Ramos (cell line): Measurements from ENCODE around the gene SIX5.
"Not testable (repeated sequence)": the region's sequence is repeated elsewhere in the genome, so short reads cannot be mapped to it uniquely, and the experiment has no call there.

Source experiments
- in situ Hi-C: fragments of 300-500 bp; cut with MboI; formaldehyde crosslinking; loops from one replicate; pipeline ENCODE4 v1.14.3; 2022; ENCODE audit warnings: low sequenced_read_pairs; ENCODE audit not compliant: unreplicated experiment

Gene SIX5

GRCh38 chr19:45762870-45763631 is 6.0 kb downstream of the SIX5 start:
- in situ Hi-C loops: no loop called here

GRCh38 chr19:45761714-45762113 is 7.3 kb downstream of the SIX5 start:
- in situ Hi-C loops: no loop called here

GRCh38 chr19:45758921-45759320 is 10.1 kb downstream of the SIX5 start:
- in situ Hi-C loops: no loop called here

- in situ Hi-C loops: no loop called here
Observed at GRCh38 chr19:45757695-45758094, 11.4 kb downstream of the SIX5 start.

GRCh38 chr19:45754323-45754722 is 14.7 kb downstream of the SIX5 start:
- in situ Hi-C loops: no loop called here

- in situ Hi-C loops: no loop called here
Observed at GRCh38 chr19:45753548-45753947, 15.5 kb downstream of the SIX5 start.

- in situ Hi-C loops: no loop called here
Observed at GRCh38 chr19:45752639-45753038, 16.4 kb downstream of the SIX5 start.

GRCh38 chr19:45751483-45751882 is 17.6 kb downstream of the SIX5 start:
- in situ Hi-C loops: not testable (repeated sequence)

GRCh38 chr19:45747513-45747912 is 21.5 kb downstream of the SIX5 start:
- in situ Hi-C loops: no loop called here

GRCh38 chr19:45746866-45747265 is 22.2 kb downstream of the SIX5 start:
- in situ Hi-C loops: no loop called here

GRCh38 chr19:45745606-45746005 is 23.4 kb downstream of the SIX5 start:
- in situ Hi-C loops: no loop called here

- in situ Hi-C loops: no loop called here
Observed at GRCh38 chr19:45742969-45743368, 26.1 kb downstream of the SIX5 start.

GRCh38 chr19:45739498-45740439 is 29.3 kb downstream of the SIX5 start:
- in situ Hi-C loops: no loop called here

- in situ Hi-C loops: no loop called here
Observed at GRCh38 chr19:45733160-45733810, 35.8 kb downstream of the SIX5 start, which contains the start of gene MEIOSIN. TSS of gene MEIOSIN (plus strand) at chr19:45733439. CDS start at chr19:45735377, 1,938 bp downstream.

GRCh38 chr19:45730368-45731288 is 38.4 kb downstream of the SIX5 start, which contains the start of gene FBXO46:
TSS of gene FBXO46 (minus strand) at chr19:45730896. CDS start at chr19:45713495, 17,401 bp downstream.
- in situ Hi-C loops: no loop called here

GRCh38 chr19:45729800-45730290 is 39.2 kb downstream of the SIX5 start:
- in situ Hi-C loops: no loop called here

- in situ Hi-C loops: not testable (repeated sequence)
Observed at GRCh38 chr19:45728683-45729082, 40.4 kb downstream of the SIX5 start.

- in situ Hi-C loops: not testable (repeated sequence)
Observed at GRCh38 chr19:45720065-45720464, 49.0 kb downstream of the SIX5 start.

GRCh38 chr19:45717983-45718650 is 50.9 kb downstream of the SIX5 start:
- in situ Hi-C loops: no loop called here
